A549 (cell line): Measurements from ENCODE around the gene POLR3G. TPM values are rescaled to one million over a fixed set of nuclear protein-coding genes. Genes with fewer than 3 reads are reported as not detected.
A peak's percentile ranks its signal among the peaks of the same experiment; 100 is the strongest.

ENCODE experiments used
- ATAC-seq, 2 experiments: fragments of 200-7000 bp in 1 of 2; fragments of >200 bp in 1 of 2; cut with Nextera tagmentation in 1 of 2; cut with Tn5 transposase in 1 of 2; 3 replicates each; pipeline versions ENCODE4 v1.8.0 to v1.9.1; 2018 to 2020; ENCODE audit warnings: mild to moderate bottlenecking in 1 of 2, moderate library complexity in 1 of 2
- CTCF ChIA-PET: fragments of 300-600 bp; sonication (Branson Sonifier 250); formaldehyde crosslinking; extraction: SDS; loops from one replicate; lab custom pipeline; 2021; ENCODE audit warnings: antibody characterized with exemption, inconsistent platforms; lab: Yijun Ruan, JAX
- POLR2A ChIA-PET: fragments of 350-600 bp; formaldehyde crosslinking; extraction: SDS; loops from one replicate; lab custom pipeline; 2021; ENCODE audit warnings: antibody characterized with exemption, inconsistent platforms; lab: Yijun Ruan, JAX
- DNase-seq, 2 experiments: peaks; one replicate each; pipeline versions ENCODE4 v3.0.0 to v3.0.0-alpha.2; 2011 to 2016; ENCODE audit warnings: low read depth in 1 of 2, low spot score in 1 of 2
- FAIRE-seq: peaks from 2 replicates; lab custom pipeline; 2011; peaks lifted over from hg19 to GRCh38; lab: Jason Lieb, UNC
- H3K27ac ChIP-seq, 2 experiments: fragments of >200 bp; sonication (Bioruptor Twin); formaldehyde crosslinking; 3 replicates each; pipeline ENCODE4 v1.5.1; 2016 to 2017
- H3K4me1 ChIP-seq: fragments of >200 bp; sonication (Bioruptor Twin); formaldehyde crosslinking; 3 replicates; pipeline ENCODE4 v1.6.1; 2016
- H3K4me2 ChIP-seq: fragments of >200 bp; sonication (Bioruptor Twin); formaldehyde crosslinking; 3 replicates; pipeline ENCODE4 v1.6.1; 2016
- H3K4me3 ChIP-seq: fragments of >200 bp; sonication (Bioruptor Twin); formaldehyde crosslinking; 3 replicates; pipeline ENCODE4 v1.5.1; 2016
- H3K9me3 ChIP-seq: fragments of >200 bp; sonication (Bioruptor Twin); formaldehyde crosslinking; 3 replicates; pipeline ENCODE4 v1.6.1; 2016
- BHLHE40 ChIP-seq: IDR thresholded peaks from 2 replicates; pipeline ENCODE4 v1.6.1; 2012; ENCODE audit warnings: low read depth, low read length, inconsistent platforms
- CBX8 ChIP-seq: fragments of 200-600 bp; sonication (generic); IDR thresholded peaks from 2 replicates; pipeline ENCODE4 v1.6.1; 2016
- E2F6 ChIP-seq: IDR thresholded peaks from 2 replicates; pipeline ENCODE4 v1.6.1; 2012; ENCODE audit warnings: low read depth, borderline replicate concordance
- EHF ChIP-seq: fragments of 250-450 bp; sonication (Bioruptor Pico); IDR thresholded peaks from 2 replicates; pipeline ENCODE4 v1.5.0; 2020; ENCODE audit warnings: mild to moderate bottlenecking
- EHMT2 ChIP-seq: fragments of 200-600 bp; sonication (generic); IDR thresholded peaks from 2 replicates; pipeline ENCODE4 v1.6.1; 2016; ENCODE audit warnings: antibody characterized with exemption, low read depth, mild to moderate bottlenecking, moderate library complexity
- ELK1 ChIP-seq: fragments of 150-350 bp; IDR thresholded peaks from 2 replicates; pipeline ENCODE4 v1.6.1; 2014; ENCODE audit warnings: low read depth, mild to moderate bottlenecking, low read length
- FOSL2 ChIP-seq, 2 experiments: fragments of 450-650 bp in 1 of 2; fragments of >200 bp in 1 of 2; sonication (Bioruptor Twin) in 1 of 2; formaldehyde crosslinking; IDR thresholded peaks; 2 replicates each; pipeline versions ENCODE4 v1.5.0 to v1.6.1; 2016 to 2020; ENCODE audit warnings: mild to moderate bottlenecking in 1 of 2, moderate library complexity in 1 of 2
- HDAC2 ChIP-seq: fragments of 200-600 bp; sonication (generic); IDR thresholded peaks from 2 replicates; pipeline ENCODE4 v1.6.1; 2016
- HOXA7 ChIP-seq: fragments of 250-450 bp; sonication (Bioruptor Pico); IDR thresholded peaks from 2 replicates; pipeline ENCODE4 v1.5.0; 2020; ENCODE audit warnings: mild to moderate bottlenecking, moderate library complexity
- JUNB ChIP-seq: fragments of >200 bp; sonication (Bioruptor Twin); formaldehyde crosslinking; IDR thresholded peaks from 2 replicates; pipeline ENCODE4 v1.6.1; 2016
- MAFK ChIP-seq: fragments of 450-650 bp; IDR thresholded peaks from 2 replicates; pipeline ENCODE4 v1.6.1; 2014; ENCODE audit not compliant: partially characterized antibody
- NFE2L2 ChIP-seq: fragments of 150-350 bp; conservative IDR thresholded peaks from 2 replicates; pipeline ENCODE4 v1.6.1; 2014; ENCODE audit warnings: low read length
- PHF8 ChIP-seq: fragments of 200-600 bp; sonication (generic); IDR thresholded peaks from 2 replicates; pipeline ENCODE4 v1.6.1; 2016; ENCODE audit warnings: low read depth, mild to moderate bottlenecking, antibody characterized with exemption, moderate library complexity, borderline replicate concordance
- RAD21 ChIP-seq, 2 experiments: fragments of >200 bp in 1 of 2; sonication (Bioruptor Twin) in 1 of 2; formaldehyde crosslinking in 1 of 2; IDR thresholded peaks in 1 of 2; conservative IDR thresholded peaks in 1 of 2; 2 replicates in 1 of 2; 3 replicates in 1 of 2; pipeline ENCODE4 v1.6.1; 2012 to 2018; ENCODE audit warnings: inconsistent platforms in 1 of 2
- RCOR1 ChIP-seq: fragments of 150-350 bp; IDR thresholded peaks from 2 replicates; pipeline ENCODE4 v1.6.1; 2014; ENCODE audit warnings: antibody characterized with exemption, low read length, low read depth
- REST ChIP-seq: fragments of 200-600 bp; sonication (generic); IDR thresholded peaks from 2 replicates; pipeline ENCODE4 v1.6.1; 2016; ENCODE audit warnings: antibody characterized with exemption, mild to moderate bottlenecking, moderate library complexity
- RNF2 ChIP-seq: fragments of 200-600 bp; sonication (generic); IDR thresholded peaks from 2 replicates; pipeline ENCODE4 v1.6.1; 2016; ENCODE audit warnings: low read depth, mild to moderate bottlenecking, antibody characterized with exemption, moderate library complexity, borderline replicate concordance
- SREBF2 ChIP-seq: fragments of 450-650 bp; IDR thresholded peaks from 2 replicates; pipeline ENCODE4 v1.6.1; 2014; ENCODE audit warnings: mild to moderate bottlenecking, moderate library complexity
- USF2 ChIP-seq: fragments of 450-650 bp; IDR thresholded peaks from 2 replicates; pipeline ENCODE4 v1.6.1; 2014; ENCODE audit warnings: antibody characterized with exemption
- ZC3H11A ChIP-seq: fragments of 450-650 bp; IDR thresholded peaks from 2 replicates; pipeline ENCODE4 v1.6.1; 2014; ENCODE audit warnings: antibody characterized with exemption, mild to moderate bottlenecking
- ZFP36 ChIP-seq: fragments of 450-650 bp; IDR thresholded peaks from 2 replicates; pipeline ENCODE4 v1.6.1; 2014; ENCODE audit warnings: borderline replicate concordance; ENCODE audit not compliant: partially characterized antibody
- WGBS: methylation state at CpG from one replicate; pipeline ENCODE4 v1.1.6; 2017; ENCODE audit errors: missing lambda C conversion rate; 5-methylcytosine and 5-hydroxymethylcytosine counted together
- polyA plus RNA-seq, 4 experiments: library from polyadenylated mRNA; depleted of rRNA in 3 of 4; stranded (reverse); fragments of >200 nt; fragmentation: RNase III in 1 of 4; extraction: RNeasy Plus Mini Kit Qiagen cat#74134 plus additional on column Dnase treatment in 1 of 4; gene quantifications; 2 replicates in 3 of 4; 3 replicates in 1 of 4; pipeline ENCODE4 v1.2.3, GENCODE V29; 2011 to 2017
- TF ChIP-seq, protein P1 (sequence below): IDR thresholded peaks from 2 replicates; pipeline ENCODE4 v1.6.1; 2012
- TF ChIP-seq, protein P2 (sequence below): fragments of >200 bp; sonication (Bioruptor Twin); formaldehyde crosslinking; IDR thresholded peaks from 3 replicates; pipeline ENCODE4 v1.5.1; 2016

The POLR3G gene
- polyA plus RNA-seq, 2 of the 4 experiments (the other 2 are of a cell fraction), result 11.7 to 22.6 TPM

DNA sequence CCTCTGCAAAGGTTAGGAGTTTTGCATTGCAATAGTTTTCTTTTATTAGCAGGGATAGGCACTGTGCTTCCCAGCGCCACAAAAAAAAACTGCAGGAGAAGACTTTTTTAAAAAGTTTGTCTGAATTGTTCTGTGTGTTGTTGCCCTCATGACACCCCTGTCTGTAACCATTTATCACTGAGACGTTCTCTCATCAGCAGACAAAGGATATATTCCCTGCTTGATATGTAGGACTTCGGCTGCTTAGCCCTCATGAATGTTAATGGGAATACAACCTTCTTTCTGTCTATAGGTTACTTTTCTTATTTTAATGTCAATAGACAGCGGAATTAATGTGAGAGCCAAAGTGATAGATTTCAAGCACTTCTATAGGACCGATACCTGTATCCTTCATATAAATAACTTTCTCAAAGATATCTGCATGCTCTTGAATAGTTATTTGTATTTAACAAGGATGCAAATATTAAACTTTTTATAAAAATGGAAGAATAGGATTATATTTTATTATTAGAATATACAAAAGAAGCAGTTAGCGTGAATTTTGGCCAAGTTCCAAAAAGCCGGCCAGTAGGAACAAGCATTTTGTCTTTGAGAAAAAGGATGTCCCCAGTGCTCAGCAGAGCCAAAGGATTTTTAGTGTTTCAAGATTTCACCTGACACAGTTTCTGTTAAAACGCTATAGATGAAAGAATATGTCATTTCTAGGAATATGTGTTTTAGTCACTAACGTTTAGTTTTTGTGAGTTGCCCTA is 56.2 kb downstream of the POLR3G start:
- H3K4me1 ChIP-seq, result peaks cover 21% of the 10 kb centered on the region
- no peaks in the 10 kb centered on the region for H3K9me3 ChIP-seq
- DNase-seq (no peak), FAIRE-seq (no peak), ATAC-seq (no peak)
- ChIA-PET POLR2A (no interaction called here), CTCF (interaction anchor here (0.6 to 3.7 kb wide), 24 partner anchors 10 to 153 kb away, joined by 3 to 60 read pairs (median 4); partner anchors contain the start of gene ADGRV1)
- peak overlapping the region; percentile 71 for H3K4me2 ChIP-seq
- H3K27ac ChIP-seq, result no peak overlapping the region
- no peak overlapping the region for H3K4me3 ChIP-seq
- TF ChIP-seq EHF (CRISPR knock-in tag) (no peak), USF2 (no peak), CBX8 (no peak), RAD21 (conservative IDR thresholded peaks at IDR 0.05 in 1 of 2, IDR thresholded peaks at IDR 0.05 in 1 of 2) (no peak), MAFK (no peak), REST (no peak)
- TF ChIP-seq, protein P1, sequence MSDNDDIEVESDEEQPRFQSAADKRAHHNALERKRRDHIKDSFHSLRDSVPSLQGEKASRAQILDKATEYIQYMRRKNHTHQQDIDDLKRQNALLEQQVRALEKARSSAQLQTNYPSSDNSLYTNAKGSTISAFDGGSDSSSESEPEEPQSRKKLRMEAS, result no peak
- TF ChIP-seq, protein P2, sequence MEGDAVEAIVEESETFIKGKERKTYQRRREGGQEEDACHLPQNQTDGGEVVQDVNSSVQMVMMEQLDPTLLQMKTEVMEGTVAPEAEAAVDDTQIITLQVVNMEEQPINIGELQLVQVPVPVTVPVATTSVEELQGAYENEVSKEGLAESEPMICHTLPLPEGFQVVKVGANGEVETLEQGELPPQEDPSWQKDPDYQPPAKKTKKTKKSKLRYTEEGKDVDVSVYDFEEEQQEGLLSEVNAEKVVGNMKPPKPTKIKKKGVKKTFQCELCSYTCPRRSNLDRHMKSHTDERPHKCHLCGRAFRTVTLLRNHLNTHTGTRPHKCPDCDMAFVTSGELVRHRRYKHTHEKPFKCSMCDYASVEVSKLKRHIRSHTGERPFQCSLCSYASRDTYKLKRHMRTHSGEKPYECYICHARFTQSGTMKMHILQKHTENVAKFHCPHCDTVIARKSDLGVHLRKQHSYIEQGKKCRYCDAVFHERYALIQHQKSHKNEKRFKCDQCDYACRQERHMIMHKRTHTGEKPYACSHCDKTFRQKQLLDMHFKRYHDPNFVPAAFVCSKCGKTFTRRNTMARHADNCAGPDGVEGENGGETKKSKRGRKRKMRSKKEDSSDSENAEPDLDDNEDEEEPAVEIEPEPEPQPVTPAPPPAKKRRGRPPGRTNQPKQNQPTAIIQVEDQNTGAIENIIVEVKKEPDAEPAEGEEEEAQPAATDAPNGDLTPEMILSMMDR, result no peak
- WGBS, result 31% methylated on average over 9 of the region's 9 CpGs

GRCh38 chr5:90533794-90534193 is 59.1 kb downstream of the POLR3G start:
- DNase-seq (no peak), ATAC-seq (no peak), FAIRE-seq (no peak)
- H3K4me3 ChIP-seq, result no peak overlapping the region
- WGBS, result 31% methylated on average over 3 of the region's 3 CpGs
- H3K4me1 ChIP-seq, result peaks cover 7% of the 10 kb centered on the region; the same call in 2 of the 3 replicates
- H3K27ac ChIP-seq, result no peak overlapping the region
- H3K9me3 ChIP-seq, result no peaks in the 10 kb centered on the region
- ChIA-PET CTCF (interaction anchor here (1.5 to 1.9 kb wide), 2 partner anchors 95 to 268 kb away, joined by 3 to 6 read pairs; no protein-coding TSS in a partner anchor), POLR2A (no interaction called here)
- no peak overlapping the region for H3K4me2 ChIP-seq
- TF ChIP-seq ZFP36, result no peak
- no peak for TF ChIP-seq JUNB
- no peak for TF ChIP-seq RNF2
- no peak for TF ChIP-seq NFE2L2
- no peak for TF ChIP-seq ELK1
- no peak for TF ChIP-seq EHMT2
- no peak for TF ChIP-seq RCOR1
- no peak for TF ChIP-seq MAFK
- no peak for TF ChIP-seq FOSL2 (IDR thresholded peaks at IDR 0.05)
- TF ChIP-seq FOSL2 (CRISPR knock-in tag; IDR thresholded peaks at IDR 0.05), result no peak
- TF ChIP-seq BHLHE40, result no peak
- TF ChIP-seq HDAC2, result no peak
- TF ChIP-seq HOXA7 (CRISPR knock-in tag), result no peak
- TF ChIP-seq E2F6, result no peak
- TF ChIP-seq ZC3H11A, result no peak
- TF ChIP-seq SREBF2, result no peak
- no peak for TF ChIP-seq REST
- TF ChIP-seq PHF8, result no peak
